Body of pancreas (tissue), 4 donors: ENCODE results near the gene ZFR. TPM values are rescaled to one million over a fixed set of nuclear protein-coding genes. Genes with fewer than 3 reads are reported as not detected.

Source experiments
- ATAC-seq: fragments of 150-250 bp; one replicate; pipeline ENCODE4 v1.9.1; 2016
- DNase-seq, 4 donors: peaks; one replicate each; pipeline ENCODE4 v3.0.0-alpha.2; 2019
- H3K27ac ChIP-seq, 4 donors: fragments of 200-600 bp; sonication (generic); 1 replicate in 3 of 4; 2 replicates in 1 of 4; pipeline versions ENCODE4 v1.5.1 to v1.6.1; 2016 to 2019; ENCODE audit warnings: mild to moderate bottlenecking in 1 of 4, mixed read lengths in 1 of 4, moderate library complexity in 1 of 4
- H3K27me3 ChIP-seq, 2 donors: fragments of 200-600 bp; sonication (generic); one replicate each; pipeline ENCODE4 v1.6.0; 2016; ENCODE audit warnings: mild to moderate bottlenecking in 1 of 2
- H3K36me3 ChIP-seq, 2 donors: fragments of 200-600 bp; sonication (generic); replicated peaks in 1 of 2; 2 replicates each; pipeline ENCODE4 v1.5.1; 2016; ENCODE audit warnings: low read depth in 2 of 2; ENCODE audit not compliant: insufficient read depth in 1 of 2
- H3K4me1 ChIP-seq: fragments of 200-600 bp; sonication (generic); one replicate; pipeline ENCODE4 v1.6.0; 2016
- H3K4me3 ChIP-seq, 2 donors: fragments of 200-600 bp; sonication (generic); 1 replicate in 1 of 2; 2 replicates in 1 of 2; pipeline ENCODE4 v1.5.1; 2016 to 2019
- H3K9me3 ChIP-seq, 3 donors: fragments of 200-600 bp; sonication (generic); 1 replicate in 2 of 3; 2 replicates in 1 of 3; pipeline ENCODE4 v1.5.1; 2016
- POLR2A ChIP-seq, 3 donors: fragments of 450-650 bp; IDR thresholded peaks; one replicate each; pipeline ENCODE4 v1.6.1; 2016; ENCODE audit warnings: antibody characterized with exemption in 3 of 3, mild to moderate bottlenecking in 2 of 3
- WGBS, 2 donors: methylation state at CpG; one replicate each; pipeline ENCODE4 v1.1.5; 2017; 5-methylcytosine and 5-hydroxymethylcytosine counted together
- intact Hi-C: fragments of 100-400 bp; cut with DNase I; formaldehyde crosslinking; loops from one replicate; pipeline ENCODE4 v1.15.1; 2023
- total RNA-seq, 2 donors: library from RNA; depleted of rRNA; stranded (reverse); fragments of >200 nt; gene quantifications; one replicate each; pipeline ENCODE4 v1.1.0, GENCODE V29; 2016
- TF ChIP-seq, protein P1 (sequence below), 7 experiments: fragments of 450-650 bp in 4 of 7; fragments of 200-600 bp in 3 of 7; sonication (generic) in 3 of 7; IDR thresholded peaks; one replicate each; pipeline ENCODE4 v1.5.1; 2016 to 2019; ENCODE audit warnings: antibody characterized with exemption in 7 of 7

Gene ZFR
- total RNA-seq, 2 donors from 2014 or later = 25.1 to 48.0 TPM

DNA sequence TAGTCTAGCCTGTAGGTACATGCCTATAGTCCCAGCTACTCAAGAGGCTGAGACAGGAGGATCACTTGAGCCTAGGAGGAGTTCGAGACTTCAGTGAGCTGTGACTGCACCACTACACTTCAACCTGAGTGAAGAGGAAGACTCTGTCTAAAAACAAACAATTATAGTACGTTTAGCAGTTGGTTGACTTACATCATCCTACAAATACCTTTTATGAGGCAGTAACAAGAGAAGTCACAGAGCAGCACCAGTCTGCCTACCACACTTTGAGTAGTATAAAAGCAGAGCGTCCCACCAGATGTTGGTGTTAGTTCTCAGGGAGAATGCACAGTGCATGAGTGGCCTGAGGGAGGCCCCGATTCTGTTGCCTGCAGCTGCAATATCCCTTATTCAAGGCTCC, 16.1 kb downstream of the ZFR start:
- Histone ChIP-seq H3K4me3 (no peak overlapping the region), H3K27ac (no peak overlapping the region), H3K36me3 (no peaks in the 10 kb centered on the region), H3K4me1 (no peaks in the 10 kb centered on the region), H3K9me3 (peaks cover 0 to 10% (median 0%) of the 10 kb centered on the region in 3 donors), H3K27me3 (no peaks in the 10 kb centered on the region)
- no peak for DNase-seq
- intact Hi-C loops = no loop called here
- no peak for ATAC-seq
- TF ChIP-seq POLR2A (IDR thresholded peaks at IDR 0.05) = no peak
- TF ChIP-seq, protein P1, sequence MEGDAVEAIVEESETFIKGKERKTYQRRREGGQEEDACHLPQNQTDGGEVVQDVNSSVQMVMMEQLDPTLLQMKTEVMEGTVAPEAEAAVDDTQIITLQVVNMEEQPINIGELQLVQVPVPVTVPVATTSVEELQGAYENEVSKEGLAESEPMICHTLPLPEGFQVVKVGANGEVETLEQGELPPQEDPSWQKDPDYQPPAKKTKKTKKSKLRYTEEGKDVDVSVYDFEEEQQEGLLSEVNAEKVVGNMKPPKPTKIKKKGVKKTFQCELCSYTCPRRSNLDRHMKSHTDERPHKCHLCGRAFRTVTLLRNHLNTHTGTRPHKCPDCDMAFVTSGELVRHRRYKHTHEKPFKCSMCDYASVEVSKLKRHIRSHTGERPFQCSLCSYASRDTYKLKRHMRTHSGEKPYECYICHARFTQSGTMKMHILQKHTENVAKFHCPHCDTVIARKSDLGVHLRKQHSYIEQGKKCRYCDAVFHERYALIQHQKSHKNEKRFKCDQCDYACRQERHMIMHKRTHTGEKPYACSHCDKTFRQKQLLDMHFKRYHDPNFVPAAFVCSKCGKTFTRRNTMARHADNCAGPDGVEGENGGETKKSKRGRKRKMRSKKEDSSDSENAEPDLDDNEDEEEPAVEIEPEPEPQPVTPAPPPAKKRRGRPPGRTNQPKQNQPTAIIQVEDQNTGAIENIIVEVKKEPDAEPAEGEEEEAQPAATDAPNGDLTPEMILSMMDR (IDR thresholded peaks at IDR 0.05) = no peak
- 88% methylated on average over 4 of the region's 4 CpGs for WGBS, 2 donors

DNA sequence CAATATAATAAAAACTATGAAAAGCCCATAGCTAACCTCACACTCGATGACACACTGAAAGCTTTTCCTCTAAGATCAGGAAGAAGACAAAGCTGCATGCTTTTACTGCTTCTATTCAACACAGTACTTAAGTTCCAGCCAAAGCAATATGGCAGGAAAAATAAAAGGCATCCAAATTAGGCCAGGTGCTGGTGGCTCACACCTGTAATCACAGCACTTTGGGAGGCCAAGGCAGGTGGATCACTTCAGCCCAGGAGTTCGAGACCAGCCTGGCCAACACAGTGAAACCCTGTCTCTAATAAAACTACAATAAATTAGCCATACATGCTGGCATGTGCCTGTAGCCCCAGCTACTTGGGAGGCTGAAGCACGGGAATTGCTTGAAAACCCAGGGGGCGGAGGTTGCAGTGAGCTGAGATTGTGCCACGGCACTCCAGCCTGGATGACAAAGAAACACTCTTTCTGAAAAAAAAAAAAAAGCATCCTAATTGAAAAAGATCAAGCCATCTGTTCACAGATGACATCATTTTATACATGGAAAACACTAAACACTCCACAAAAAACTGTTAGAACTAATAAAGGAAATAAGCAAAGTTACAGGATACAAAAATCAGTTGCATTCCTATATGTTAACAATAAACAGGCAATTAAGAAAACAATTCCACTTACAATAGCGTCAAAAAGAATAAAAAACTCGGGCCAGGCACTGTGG, 17.9 kb downstream of the ZFR start:
- Histone ChIP-seq H3K27me3 (no peaks in the 10 kb centered on the region), H3K4me1 (peaks cover 7% of the 10 kb centered on the region), H3K9me3 (peaks cover 0 to 10% (median 0%) of the 10 kb centered on the region in 3 donors), H3K36me3 (no peaks in the 10 kb centered on the region), H3K27ac (no peak overlapping the region), H3K4me3 (no peak overlapping the region)
- WGBS, 2 donors = 97 to 98% methylated on average over 7 of the region's 7 CpGs
- intact Hi-C loops = no loop called here
- TF ChIP-seq POLR2A (IDR thresholded peaks at IDR 0.05) = no peak
- TF ChIP-seq, protein P1 (IDR thresholded peaks at IDR 0.05) = no peak
- no peak for DNase-seq
- ATAC-seq = no peak

DNA sequence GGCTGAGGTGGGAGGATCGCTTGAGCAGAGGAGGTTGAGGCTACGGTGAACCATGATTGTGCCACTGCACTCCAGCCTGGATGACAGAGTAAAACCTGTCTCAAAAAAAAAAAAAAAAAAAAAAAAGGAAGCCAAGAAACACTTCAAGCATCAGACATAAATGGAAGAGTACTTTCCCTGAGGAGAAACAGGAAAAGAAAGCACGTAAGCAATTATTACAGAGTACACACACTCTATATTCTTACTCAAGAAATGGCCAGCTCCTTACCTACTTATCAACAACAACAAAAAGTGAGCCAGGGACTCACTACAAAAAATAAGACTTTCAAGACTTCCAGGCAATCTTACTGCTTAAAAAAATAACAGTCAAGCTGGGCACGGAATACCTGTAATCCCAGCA, 21.8 kb downstream of the ZFR start:
- TF ChIP-seq, protein P1 (IDR thresholded peaks at IDR 0.05) = no peak
- no peak for TF ChIP-seq POLR2A (IDR thresholded peaks at IDR 0.05)
- WGBS, 2 donors = 90 to 97% methylated on average over 4 of the region's 4 CpGs
- Histone ChIP-seq H3K27me3 (no peaks in the 10 kb centered on the region), H3K4me3 (no peak overlapping the region), H3K4me1 (peaks cover 20% of the 10 kb centered on the region), H3K27ac (no peak overlapping the region), H3K36me3 (no peaks in the 10 kb centered on the region), H3K9me3 (peaks cover 0 to 10% (median 0%) of the 10 kb centered on the region in 3 donors)
- ATAC-seq (no peak), DNase-seq (no peak)
- intact Hi-C loops = no loop called here

DNA sequence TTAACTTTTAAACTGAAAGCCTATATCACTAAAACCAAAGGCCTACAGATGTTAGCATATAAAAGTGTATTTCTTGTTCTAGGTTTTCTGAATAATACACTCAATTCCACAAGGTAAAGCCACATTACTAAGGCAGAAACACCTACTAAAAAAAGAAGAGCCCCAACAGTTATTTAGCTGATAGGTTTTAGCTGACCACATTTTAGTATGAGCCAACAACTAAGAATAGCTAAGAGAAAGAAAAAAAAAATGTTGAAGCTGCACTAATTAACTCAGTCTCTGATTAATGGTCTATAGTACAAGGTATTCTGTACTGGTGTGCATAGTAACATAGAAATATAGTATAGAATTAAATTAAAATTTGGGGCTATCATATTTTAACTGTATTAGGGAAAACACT, 23.5 kb downstream of the ZFR start:
- TF ChIP-seq, protein P1 (IDR thresholded peaks at IDR 0.05) = no peak
- no peak for TF ChIP-seq POLR2A (IDR thresholded peaks at IDR 0.05)
- no peak overlapping the region for H3K4me3 ChIP-seq
- peaks cover 0 to 2% of the 10 kb centered on the region in 2 donors for H3K36me3 ChIP-seq
- intact Hi-C loops = no loop called here
- no peak for DNase-seq
- peaks cover 20% of the 10 kb centered on the region for H3K4me1 ChIP-seq
- no peaks in the 10 kb centered on the region for H3K9me3 ChIP-seq
- no peaks in the 10 kb centered on the region for H3K27me3 ChIP-seq
- H3K27ac ChIP-seq = no peak overlapping the region
- no peak for ATAC-seq

DNA sequence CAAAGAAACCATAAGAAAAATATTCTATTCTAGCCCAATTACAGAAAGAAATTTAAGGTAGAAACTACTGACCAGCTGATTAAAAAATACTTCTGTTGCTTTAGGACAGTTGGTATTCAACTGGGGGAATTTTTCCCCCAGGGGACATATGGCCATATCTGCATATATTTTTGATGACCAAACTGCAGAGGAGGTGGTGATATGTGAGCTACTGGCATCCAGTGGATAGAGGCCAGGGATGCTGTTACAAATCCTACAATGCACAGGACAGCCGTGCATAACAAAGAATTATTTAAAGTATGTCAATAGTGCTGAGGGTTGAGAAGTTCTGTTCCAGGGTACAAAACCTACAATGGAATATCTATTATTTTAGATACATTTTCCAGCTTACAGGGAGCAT, 24.0 kb downstream of the ZFR start:
- Histone ChIP-seq H3K9me3 (no peaks in the 10 kb centered on the region), H3K27me3 (no peaks in the 10 kb centered on the region), H3K27ac (no peak overlapping the region), H3K4me3 (no peak overlapping the region), H3K36me3 (peaks cover 0 to 2% of the 10 kb centered on the region in 2 donors), H3K4me1 (peaks cover 20% of the 10 kb centered on the region)
- no peak for DNase-seq
- 48 to 63% methylated on average over 1 of the region's 1 CpG for WGBS, 2 donors
- ATAC-seq = no peak
- TF ChIP-seq, protein P1 (IDR thresholded peaks at IDR 0.05) = no peak
- TF ChIP-seq POLR2A (IDR thresholded peaks at IDR 0.05) = no peak
- intact Hi-C loops = no loop called here
